Heart left ventricle (tissue), 13 donors: Measurements from ENCODE around the gene CENPU.

ENCODE experiments used
- POLR2A ChIP-seq, 2 donors: fragments of 450-650 bp; IDR thresholded peaks; one replicate each; pipeline ENCODE4 v1.6.1; 2017; ENCODE audit warnings: antibody characterized with exemption in 2 of 2, mild to moderate bottlenecking in 2 of 2, moderate library complexity in 2 of 2
- TF ChIP-seq, protein P1 (sequence below), 12 donors: fragments of 200-600 bp; sonication (generic) in 4 of 12; IDR thresholded peaks; one replicate each; pipeline versions ENCODE4 v1.5.0 to v1.8.0; 2018 to 2022; ENCODE audit warnings: antibody characterized with exemption in 12 of 12, mild to moderate bottlenecking in 5 of 12
- donor health status: ischemic (EF 13 %, LVEDD 7.1; RV severe dilation, severe dysfunction).
- donor health status: DM: no; HTN: yes; CAD: no.
- donor health status: DM: no; HTN: no; CAD: no.
- donor health status: ischemic (EF 25% LVEDD 6.9; RV normal size, moderate dysfunction).
- donor health status: ischemic (EF 25% LVEDD 5.7; RV mildly dilated, moderate dysfunction).
- donor health status: ischemic (EF 35%, LVEDD 5.7; RV mildly dilated, moderate dysfunction).
- donor health status: nonischemic (EF 11% LVEDD 7.7; RV severe dilation, severe dysfunction).
- donor health status: DM: yes; HTN: yes; CAD: no.
- donor health status: PGD.
- donor health status: ischemic (EF 29% LVEDD 5.4; RV normal size, mild dysfunction).
- donor health status: nonischemic (EF 23%, LVEDD 6.1; RV moderate dilation, normal function).

DNA sequence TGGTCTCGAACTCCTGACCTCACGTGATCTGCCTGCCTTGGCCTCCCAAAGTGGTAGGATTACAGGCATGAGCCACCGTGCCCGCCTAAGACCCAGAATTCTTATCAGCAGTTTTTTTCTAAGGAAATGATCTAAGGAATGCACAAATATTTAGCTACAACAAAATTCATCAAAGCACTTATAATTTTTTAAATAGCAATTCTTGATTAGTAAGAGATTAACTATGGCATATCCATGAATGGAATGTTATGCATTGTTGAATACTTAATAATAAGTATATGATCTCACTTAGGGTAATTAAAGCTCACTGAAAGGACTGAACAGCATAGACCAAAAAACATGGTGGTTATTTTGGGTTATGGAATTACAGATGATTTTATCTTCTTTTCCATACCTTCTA is 18.4 kb downstream of the CENPU start:
- TF ChIP-seq, protein P1, sequence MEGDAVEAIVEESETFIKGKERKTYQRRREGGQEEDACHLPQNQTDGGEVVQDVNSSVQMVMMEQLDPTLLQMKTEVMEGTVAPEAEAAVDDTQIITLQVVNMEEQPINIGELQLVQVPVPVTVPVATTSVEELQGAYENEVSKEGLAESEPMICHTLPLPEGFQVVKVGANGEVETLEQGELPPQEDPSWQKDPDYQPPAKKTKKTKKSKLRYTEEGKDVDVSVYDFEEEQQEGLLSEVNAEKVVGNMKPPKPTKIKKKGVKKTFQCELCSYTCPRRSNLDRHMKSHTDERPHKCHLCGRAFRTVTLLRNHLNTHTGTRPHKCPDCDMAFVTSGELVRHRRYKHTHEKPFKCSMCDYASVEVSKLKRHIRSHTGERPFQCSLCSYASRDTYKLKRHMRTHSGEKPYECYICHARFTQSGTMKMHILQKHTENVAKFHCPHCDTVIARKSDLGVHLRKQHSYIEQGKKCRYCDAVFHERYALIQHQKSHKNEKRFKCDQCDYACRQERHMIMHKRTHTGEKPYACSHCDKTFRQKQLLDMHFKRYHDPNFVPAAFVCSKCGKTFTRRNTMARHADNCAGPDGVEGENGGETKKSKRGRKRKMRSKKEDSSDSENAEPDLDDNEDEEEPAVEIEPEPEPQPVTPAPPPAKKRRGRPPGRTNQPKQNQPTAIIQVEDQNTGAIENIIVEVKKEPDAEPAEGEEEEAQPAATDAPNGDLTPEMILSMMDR (IDR thresholded peaks at IDR 0.05): no peak
- TF ChIP-seq POLR2A (IDR thresholded peaks at IDR 0.05): no peak
